Measurements from ENCODE around the gene ZSWIM1. TPM values are rescaled to one million over a fixed set of nuclear protein-coding genes. Genes with fewer than 3 reads are reported as not detected.
"Not testable (repeated sequence)": the region's sequence is repeated elsewhere in the genome, so short reads cannot be mapped to it uniquely, and the experiment has no call there.

The ZSWIM1 gene
- total and polyA plus RNA-seq, 2 donors (not counting 3 experiments of a cell fraction or from before 2014, with no cell fraction given) = 8.5 to 10.0 TPM

DNA sequence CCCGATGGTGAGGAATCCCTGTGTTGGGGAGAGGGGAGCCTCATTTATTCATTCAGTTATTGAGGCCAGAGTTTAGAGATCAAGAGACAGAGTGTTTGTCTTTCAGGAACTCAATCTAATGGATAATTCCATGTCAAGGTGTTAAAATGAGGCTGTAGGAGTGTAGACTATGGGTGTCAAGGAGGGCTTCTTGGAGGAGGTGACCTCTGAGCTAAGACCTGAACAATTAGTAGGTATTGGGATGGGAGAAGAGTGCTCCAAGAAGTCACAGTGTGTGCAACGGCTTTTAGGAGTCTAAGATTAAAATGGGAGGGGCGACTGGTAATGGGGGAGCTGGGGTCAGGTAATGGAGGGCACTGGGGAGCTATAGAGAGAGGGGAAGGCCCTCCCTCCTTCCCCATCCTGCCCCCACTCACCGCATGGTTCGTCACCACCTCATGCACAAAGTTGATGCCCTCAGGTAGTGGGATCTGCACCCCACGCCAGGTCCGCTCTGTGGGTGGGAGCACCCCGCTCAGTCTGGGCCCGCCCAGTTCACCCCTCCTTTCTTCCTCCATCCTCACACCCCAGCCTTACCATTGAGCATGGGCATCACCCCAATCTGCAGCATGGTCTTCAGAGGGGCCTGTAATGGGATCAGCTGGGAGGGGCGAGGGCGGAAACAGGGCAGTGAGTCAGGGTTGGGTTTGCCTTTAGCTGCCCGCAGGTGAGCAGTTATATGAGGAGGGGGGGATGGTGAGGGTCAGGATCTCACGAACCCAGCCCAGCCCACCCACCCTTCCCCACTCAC, 18.2 kb downstream of the ZSWIM1 start:
- POLR2A ChIA-PET = interaction anchor here (0.6 to 0.7 kb wide), 2 partner anchors 35 to 36 kb away, joined by 4 read pairs; no protein-coding TSS in a partner anchor
- DNase-seq (ENCODE audit: low read depth, low spot score) (no peak), FAIRE-seq (no peak)
- no peak overlapping the region for H3K9ac ChIP-seq (replicated peaks; ENCODE audit: extremely low read depth, insufficient read depth, low read length)
- H3K27ac ChIP-seq (ENCODE audit: insufficient read depth, low read depth, low read length) = no peak overlapping the region
- no peak overlapping the region for H3K4me2 ChIP-seq (ENCODE audit: insufficient read depth, low read length)
- H3K36me3 ChIP-seq (ENCODE audit: control insufficient read depth in 2 of 2, extremely low read depth in 1 of 2, insufficient read depth in 2 of 2, low read length in 2 of 2) = peaks cover 4 to 28% of the 10 kb centered on the region in 2 experiments
- no peak overlapping the region for H3K4me3 ChIP-seq (replicated peaks in 1 of 3; ENCODE audit: insufficient read depth in 1 of 3, low read depth in 1 of 3, low read length in 3 of 3)
- dilution Hi-C loops (cut with MboI; ENCODE audit: extremely low pct_ligation_motif_present, low sequenced_read_pairs) (no loop called here), intact Hi-C loops (cut with micrococcal nuclease) (no loop called here)
- no peaks in the 10 kb centered on the region for H3K79me2 ChIP-seq (ENCODE audit: control insufficient read depth, insufficient read depth, low read length)
- CTCF ChIA-PET = interaction anchor here (2.1 kb wide), 1 partner anchor 71 kb away, joined by 5 read pairs; no protein-coding TSS in a partner anchor
- no peaks in the 10 kb centered on the region for H4K20me1 ChIP-seq (replicated peaks; ENCODE audit: control insufficient read depth, extremely low read depth, insufficient read depth, low read length)
- no peaks in the 10 kb centered on the region for H3K4me1 ChIP-seq (ENCODE audit: control insufficient read depth, extremely low read depth, insufficient read depth, low read length)
- no peaks in the 10 kb centered on the region for H3K9me1 ChIP-seq (replicated peaks; ENCODE audit: control insufficient read depth, extremely low read depth, insufficient read depth, low read length)
- no peaks in the 10 kb centered on the region for H3K27me3 ChIP-seq (ENCODE audit: control insufficient read depth in 2 of 2, insufficient read depth in 2 of 2, low read length in 2 of 2)
- BruUV-seq (replicated peaks) = no TSS peak
- no peak overlapping the region for H2AFZ ChIP-seq (ENCODE audit: low read depth, low read length)
- H3K9me3 ChIP-seq (replicated peaks; ENCODE audit: control insufficient read depth, insufficient read depth, low read length) = no peaks in the 10 kb centered on the region
- TF ChIP-seq FOS (IDR thresholded peaks at IDR 0.05; ENCODE audit: borderline replicate concordance, insufficient read depth, low read length) (no peak), POLR2AphosphoS5 (IDR thresholded peaks at IDR 0.05; ENCODE audit: insufficient read depth, low read depth, low read length) (no peak), EZH2 (IDR thresholded peaks at IDR 0.05; ENCODE audit: borderline replicate concordance, low read depth, low read length, severe bottlenecking) (no peak), CTCF (IDR thresholded peaks at IDR 0.05; ENCODE audit: extremely low read depth in 1 of 2, insufficient read depth in 1 of 2, low read depth in 1 of 2, low read length in 2 of 2) (no peak), POLR2A (IDR thresholded peaks at IDR 0.05; ENCODE audit: low read depth, low read length) (no peak), GATA2 (IDR thresholded peaks at IDR 0.05; ENCODE audit: insufficient read depth, insufficient read length, low read depth, low read length) (no peak), JUN (IDR thresholded peaks at IDR 0.05; ENCODE audit: borderline replicate concordance, insufficient read depth, insufficient read length, low read depth) (no peak), MAX (IDR thresholded peaks at IDR 0.05; ENCODE audit: insufficient read depth, insufficient read length) (no peak), MYC (IDR thresholded peaks at IDR 0.05; ENCODE audit: low read depth, low read length) (no peak)

DNA sequence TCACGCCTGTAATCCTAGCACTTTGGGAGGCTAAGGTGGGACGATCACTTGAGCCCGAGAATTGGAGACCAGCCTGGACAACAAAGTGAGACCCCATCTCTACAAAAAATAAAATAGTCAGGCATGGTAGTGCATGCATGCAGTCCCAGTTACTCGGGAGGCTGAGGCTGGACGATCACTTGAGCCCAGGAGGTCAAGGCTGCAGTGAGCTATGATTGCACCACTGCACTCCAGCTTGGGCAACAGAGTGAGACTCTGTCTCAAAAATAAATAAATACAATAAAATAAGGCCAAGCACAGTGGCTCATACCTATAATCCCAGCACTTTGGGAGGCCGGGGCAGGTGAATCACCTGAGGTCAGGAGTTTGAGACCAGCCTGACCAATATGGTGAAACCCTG, 20.3 kb downstream of the ZSWIM1 start:
- FAIRE-seq; DNase-seq (ENCODE audit: low read depth, low spot score); H3K9me1 ChIP-seq (replicated peaks; ENCODE audit: control insufficient read depth, extremely low read depth, insufficient read depth, low read length); H3K27me3 ChIP-seq (ENCODE audit: control insufficient read depth in 2 of 2, insufficient read depth in 2 of 2, low read length in 2 of 2); H3K4me3 ChIP-seq (replicated peaks in 1 of 3; ENCODE audit: insufficient read depth in 1 of 3, low read depth in 1 of 3, low read length in 3 of 3); POLR2A ChIA-PET; H2AFZ ChIP-seq (ENCODE audit: low read depth, low read length); H3K4me2 ChIP-seq (ENCODE audit: insufficient read depth, low read length); intact Hi-C loops (cut with micrococcal nuclease); BruUV-seq (replicated peaks); H4K20me1 ChIP-seq (replicated peaks; ENCODE audit: control insufficient read depth, extremely low read depth, insufficient read depth, low read length); H3K79me2 ChIP-seq (ENCODE audit: control insufficient read depth, insufficient read depth, low read length); H3K27ac ChIP-seq (ENCODE audit: insufficient read depth, low read depth, low read length); H3K4me1 ChIP-seq (ENCODE audit: control insufficient read depth, extremely low read depth, insufficient read depth, low read length); dilution Hi-C loops (cut with MboI; ENCODE audit: extremely low pct_ligation_motif_present, low sequenced_read_pairs); H3K9ac ChIP-seq (replicated peaks; ENCODE audit: extremely low read depth, insufficient read depth, low read length); H3K9me3 ChIP-seq (replicated peaks; ENCODE audit: control insufficient read depth, insufficient read depth, low read length): not testable (repeated sequence)
- CTCF ChIA-PET = interaction anchor here (0.9 kb wide), 1 partner anchor 11 kb away, joined by 3 read pairs; no protein-coding TSS in a partner anchor
- peaks cover 4 to 27% of the 10 kb centered on the region in 2 experiments for H3K36me3 ChIP-seq (ENCODE audit: control insufficient read depth in 2 of 2, extremely low read depth in 1 of 2, insufficient read depth in 2 of 2, low read length in 2 of 2)

Data from endothelial cell of umbilical vein (primary cell).